Sigmoid colon (tissue), 4 donors: ENCODE results near the gene MED16.
"Not testable (repeated sequence)": the region's sequence is repeated elsewhere in the genome, so short reads cannot be mapped to it uniquely, and the experiment has no call there.

ENCODE experiments used
- EP300 ChIP-seq, 4 donors: sonication (generic); formaldehyde crosslinking; IDR thresholded peaks; one replicate each; pipeline ENCODE4 v1.6.1; 2017; ENCODE audit warnings: antibody characterized with exemption in 4 of 4
- POLR2A ChIP-seq, 2 donors: fragments of 450-650 bp; IDR thresholded peaks; one replicate each; pipeline ENCODE4 v1.6.1; 2016; ENCODE audit warnings: antibody characterized with exemption in 2 of 2, mild to moderate bottlenecking in 2 of 2, moderate library complexity in 2 of 2
- TF ChIP-seq, protein P1 (sequence below), 4 experiments: fragments of 450-650 bp in 3 of 4; fragments of 200-600 bp in 1 of 4; IDR thresholded peaks; one replicate each; pipeline ENCODE4 v1.5.1; 2016 to 2019; ENCODE audit warnings: antibody characterized with exemption in 4 of 4, mild to moderate bottlenecking in 3 of 4, moderate library complexity in 2 of 4

DNA sequence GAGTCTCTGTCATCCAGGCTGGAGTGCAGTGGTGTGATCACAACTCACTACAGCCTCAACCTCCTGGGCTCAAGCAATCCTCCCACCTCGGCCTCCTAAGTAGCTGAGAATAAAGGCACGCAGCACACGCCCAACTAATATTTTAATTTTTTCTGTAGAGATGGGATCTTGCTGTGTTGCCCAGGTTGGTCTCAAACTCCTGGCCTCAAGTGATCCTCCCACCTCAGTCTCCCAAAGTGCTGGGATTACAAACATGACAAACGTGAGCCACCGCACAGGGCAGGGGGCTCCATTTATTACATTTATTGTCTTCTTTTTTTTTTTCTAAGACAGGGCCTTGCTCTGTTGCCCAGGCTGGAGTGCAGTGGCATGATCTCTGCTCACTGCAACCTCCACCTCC, 72.8 kb downstream of the MED16 start:
- TF ChIP-seq, protein P1, sequence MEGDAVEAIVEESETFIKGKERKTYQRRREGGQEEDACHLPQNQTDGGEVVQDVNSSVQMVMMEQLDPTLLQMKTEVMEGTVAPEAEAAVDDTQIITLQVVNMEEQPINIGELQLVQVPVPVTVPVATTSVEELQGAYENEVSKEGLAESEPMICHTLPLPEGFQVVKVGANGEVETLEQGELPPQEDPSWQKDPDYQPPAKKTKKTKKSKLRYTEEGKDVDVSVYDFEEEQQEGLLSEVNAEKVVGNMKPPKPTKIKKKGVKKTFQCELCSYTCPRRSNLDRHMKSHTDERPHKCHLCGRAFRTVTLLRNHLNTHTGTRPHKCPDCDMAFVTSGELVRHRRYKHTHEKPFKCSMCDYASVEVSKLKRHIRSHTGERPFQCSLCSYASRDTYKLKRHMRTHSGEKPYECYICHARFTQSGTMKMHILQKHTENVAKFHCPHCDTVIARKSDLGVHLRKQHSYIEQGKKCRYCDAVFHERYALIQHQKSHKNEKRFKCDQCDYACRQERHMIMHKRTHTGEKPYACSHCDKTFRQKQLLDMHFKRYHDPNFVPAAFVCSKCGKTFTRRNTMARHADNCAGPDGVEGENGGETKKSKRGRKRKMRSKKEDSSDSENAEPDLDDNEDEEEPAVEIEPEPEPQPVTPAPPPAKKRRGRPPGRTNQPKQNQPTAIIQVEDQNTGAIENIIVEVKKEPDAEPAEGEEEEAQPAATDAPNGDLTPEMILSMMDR (IDR thresholded peaks at IDR 0.05), result not testable (repeated sequence)
- TF ChIP-seq POLR2A, EP300 (IDR thresholded peaks at IDR 0.05): not testable (repeated sequence)
